ENCODE measurements around the gene PSMB9.

Gene PSMB9

GRCh38 chr6:32905078-32905477 is 51.1 kb downstream of the PSMB9 start:
- DNase-seq (ENCODE audit: low read depth in 2 of 2), result no peak

- no peak for DNase-seq (ENCODE audit: low read depth in 2 of 2)
Observed at GRCh38 chr6:32906539-32906938, 52.5 kb downstream of the PSMB9 start.

- DNase-seq (ENCODE audit: low read depth in 2 of 2), result no peak
Observed at GRCh38 chr6:32908897-32909296, 54.9 kb downstream of the PSMB9 start.

Data from stimulated activated CD8-positive, alpha-beta memory T cell treated with anti-CD3 and anti-CD28 coated beads, Interleukin-15, amount 100 ng/mL, for 48 hours (primary cell).